GM13976 (cell line): ENCODE data around the gene DISP1.
"Not testable (repeated sequence)": the region's sequence is repeated elsewhere in the genome, so short reads cannot be mapped to it uniquely, and the experiment has no call there.

Experiments used
- DNase-seq: peaks from one replicate; pipeline ENCODE4 v3.0.0; 2012; ENCODE audit warnings: low spot score
- CTCF ChIP-seq: IDR thresholded peaks from 2 replicates; pipeline ENCODE4 v1.5.1; 2012; ENCODE audit warnings: borderline replicate concordance, mild to moderate bottlenecking; ENCODE audit not compliant: insufficient read depth; ENCODE audit errors: extremely low read depth, missing control alignments, control extremely low read depth
- in situ Hi-C: fragments of 300-500 bp; cut with MboI; formaldehyde crosslinking; loops from one replicate; pipeline ENCODE4 v1.12.0; 2022; ENCODE audit warnings: low sequenced_read_pairs, mixed read lengths, inconsistent platforms; ENCODE audit not compliant: unreplicated experiment

The DISP1 gene

GRCh38 chr1:222843469-222844410 lies 28.9 kb downstream of the DISP1 start:
- TF ChIP-seq CTCF: no peak
- no peak for DNase-seq
- in situ Hi-C loops: no loop called here

- no peak for TF ChIP-seq CTCF
- in situ Hi-C loops: no loop called here
- DNase-seq: no peak
These were observed 29.6 kb downstream of the DISP1 start for GRCh38 chr1:222844411-222844779.

GRCh38 chr1:222845763-222846162 lies 30.9 kb downstream of the DISP1 start:
- DNase-seq: no peak
- no peak for TF ChIP-seq CTCF
- in situ Hi-C loops: no loop called here

GRCh38 chr1:222850550-222850949 lies 35.7 kb downstream of the DISP1 start:
- in situ Hi-C loops, DNase-seq: not testable (repeated sequence)

- TF ChIP-seq CTCF: no peak
- in situ Hi-C loops: no loop called here
- no peak for DNase-seq
These were observed 37.5 kb downstream of the DISP1 start for GRCh38 chr1:222852326-222852725.

GRCh38 chr1:222861062-222861461 lies 46.2 kb downstream of the DISP1 start:
- no peak for DNase-seq
- in situ Hi-C loops: no loop called here
- no peak for TF ChIP-seq CTCF
